ENCODE data around the gene CLCN4. TPM values are rescaled to one million over a fixed set of nuclear protein-coding genes. Genes with fewer than 3 reads are reported as not detected.

The CLCN4 gene
- total RNA-seq, 1 experiment from 2014 or later: 4.3 TPM

- no peaks in the 10 kb centered on the region for H3K27me3 ChIP-seq (ENCODE audit: control insufficient read depth, insufficient read depth, low read length)
- H3K36me3 ChIP-seq (replicated peaks; ENCODE audit: control insufficient read depth, insufficient read depth, low read length): no peaks in the 10 kb centered on the region
- no peak overlapping the region for H3K4me3 ChIP-seq (ENCODE audit: insufficient read depth, low read depth, low read length)
- DNase-seq: no peak
These were observed 52.2 kb downstream of the CLCN4 start for GRCh38 chrX:10208953-10209352.

- Histone ChIP-seq H3K4me3 (ENCODE audit: insufficient read depth, low read depth, low read length) (no peak overlapping the region), H3K36me3 (replicated peaks; ENCODE audit: control insufficient read depth, insufficient read depth, low read length) (no peaks in the 10 kb centered on the region), H3K27me3 (ENCODE audit: control insufficient read depth, insufficient read depth, low read length) (no peaks in the 10 kb centered on the region)
- DNase-seq: no peak
These were observed 55.6 kb downstream of the CLCN4 start for GRCh38 chrX:10212395-10212794.

DNA sequence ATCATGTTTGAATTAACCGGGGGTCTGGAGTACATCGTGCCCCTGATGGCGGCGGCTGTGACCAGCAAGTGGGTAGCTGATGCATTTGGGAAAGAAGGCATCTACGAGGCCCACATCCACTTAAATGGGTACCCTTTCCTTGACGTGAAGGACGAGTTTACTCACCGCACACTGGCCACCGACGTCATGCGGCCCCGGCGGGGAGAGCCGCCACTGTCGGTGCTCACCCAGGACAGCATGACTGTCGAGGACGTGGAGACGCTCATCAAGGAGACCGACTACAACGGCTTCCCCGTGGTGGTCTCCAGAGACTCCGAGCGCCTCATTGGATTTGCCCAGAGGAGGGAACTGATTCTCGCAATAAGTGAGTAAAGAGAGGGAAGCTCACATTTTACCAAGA lies 56.9 kb downstream of the CLCN4 start:
- Histone ChIP-seq H3K36me3 (replicated peaks; ENCODE audit: control insufficient read depth, insufficient read depth, low read length) (no peaks in the 10 kb centered on the region), H3K27me3 (ENCODE audit: control insufficient read depth, insufficient read depth, low read length) (no peaks in the 10 kb centered on the region), H3K4me3 (ENCODE audit: insufficient read depth, low read depth, low read length) (no peak overlapping the region)
- DNase-seq: no peak

- no peaks in the 10 kb centered on the region for H3K27me3 ChIP-seq (ENCODE audit: control insufficient read depth, insufficient read depth, low read length)
- no peak overlapping the region for H3K4me3 ChIP-seq (ENCODE audit: insufficient read depth, low read depth, low read length)
- no peak for DNase-seq
- no peaks in the 10 kb centered on the region for H3K36me3 ChIP-seq (replicated peaks; ENCODE audit: control insufficient read depth, insufficient read depth, low read length)
These were observed 59.4 kb downstream of the CLCN4 start for GRCh38 chrX:10216208-10216607.

- peak; percentile 56 for DNase-seq
- H3K36me3 ChIP-seq (replicated peaks; ENCODE audit: control insufficient read depth, insufficient read depth, low read length): no peaks in the 10 kb centered on the region
These were observed 60.4 kb downstream of the CLCN4 start for GRCh38 chrX:10217198-10217597.

GRCh38 chrX:10221651-10222050 lies 64.9 kb downstream of the CLCN4 start:
- Histone ChIP-seq H3K4me3 (ENCODE audit: insufficient read depth, low read depth, low read length) (no peak overlapping the region), H3K36me3 (replicated peaks; ENCODE audit: control insufficient read depth, insufficient read depth, low read length) (no peaks in the 10 kb centered on the region), H3K27me3 (ENCODE audit: control insufficient read depth, insufficient read depth, low read length) (no peaks in the 10 kb centered on the region)
- DNase-seq: no peak

More at GRCh38 chrX:10217198-10217597, 60.4 kb downstream of the CLCN4 start:
- no peak overlapping the region for H3K4me3 ChIP-seq (ENCODE audit: insufficient read depth, low read depth, low read length)
- H3K27me3 ChIP-seq (ENCODE audit: control insufficient read depth, insufficient read depth, low read length): no peaks in the 10 kb centered on the region

DNA sequence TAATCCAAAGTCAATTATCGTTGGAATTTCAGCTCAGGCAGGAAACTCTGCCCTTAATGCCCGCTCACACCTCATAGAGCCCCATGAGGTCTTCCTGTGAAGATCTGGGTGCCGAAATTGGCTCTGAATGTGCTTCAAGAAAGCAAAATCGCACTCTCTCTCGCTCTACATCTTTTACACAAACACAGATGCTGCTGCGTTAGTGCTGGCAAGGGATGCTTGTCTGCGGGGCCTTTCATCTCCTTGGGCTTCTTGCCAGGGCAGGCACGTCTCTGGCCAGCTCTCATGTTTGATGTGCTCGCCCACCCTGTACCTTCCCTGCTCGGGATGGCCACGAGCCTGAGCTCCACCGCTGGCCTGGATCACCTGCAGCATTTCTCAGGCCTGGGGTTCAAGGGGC lies 66.5 kb downstream of the CLCN4 start:
- H3K27me3 ChIP-seq (ENCODE audit: control insufficient read depth, insufficient read depth, low read length): no peaks in the 10 kb centered on the region
- H3K4me3 ChIP-seq (ENCODE audit: insufficient read depth, low read depth, low read length): no peak overlapping the region
- no peak for DNase-seq
- no peaks in the 10 kb centered on the region for H3K36me3 ChIP-seq (replicated peaks; ENCODE audit: control insufficient read depth, insufficient read depth, low read length)

GRCh38 chrX:10223781-10224180 lies 67.0 kb downstream of the CLCN4 start:
- no peak for DNase-seq
- Histone ChIP-seq H3K27me3 (ENCODE audit: control insufficient read depth, insufficient read depth, low read length) (no peaks in the 10 kb centered on the region), H3K36me3 (replicated peaks; ENCODE audit: control insufficient read depth, insufficient read depth, low read length) (no peaks in the 10 kb centered on the region), H3K4me3 (ENCODE audit: insufficient read depth, low read depth, low read length) (no peak overlapping the region)

DNA sequence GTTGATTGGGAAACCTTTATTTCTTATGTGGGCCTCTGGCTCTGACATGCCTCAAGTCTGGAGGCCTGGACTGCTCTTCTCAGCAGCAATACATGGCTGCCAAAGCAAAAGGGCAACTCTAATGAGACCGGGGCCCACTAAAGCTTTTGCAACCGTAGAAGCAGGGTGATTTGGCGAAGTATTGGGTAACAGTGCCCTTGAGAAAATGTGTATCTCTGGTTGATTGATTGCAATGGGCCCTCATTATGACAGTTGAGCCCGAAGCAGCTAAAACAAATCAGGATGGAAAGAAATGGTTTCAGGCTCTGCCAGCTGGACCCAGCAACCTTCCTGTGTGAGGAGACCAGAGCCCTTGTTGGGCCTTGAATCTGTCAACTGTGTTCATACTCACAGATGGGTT lies 73.4 kb downstream of the CLCN4 start:
- H3K4me3 ChIP-seq (ENCODE audit: insufficient read depth, low read depth, low read length): no peak overlapping the region
- H3K27me3 ChIP-seq (ENCODE audit: control insufficient read depth, insufficient read depth, low read length): no peaks in the 10 kb centered on the region

DNA sequence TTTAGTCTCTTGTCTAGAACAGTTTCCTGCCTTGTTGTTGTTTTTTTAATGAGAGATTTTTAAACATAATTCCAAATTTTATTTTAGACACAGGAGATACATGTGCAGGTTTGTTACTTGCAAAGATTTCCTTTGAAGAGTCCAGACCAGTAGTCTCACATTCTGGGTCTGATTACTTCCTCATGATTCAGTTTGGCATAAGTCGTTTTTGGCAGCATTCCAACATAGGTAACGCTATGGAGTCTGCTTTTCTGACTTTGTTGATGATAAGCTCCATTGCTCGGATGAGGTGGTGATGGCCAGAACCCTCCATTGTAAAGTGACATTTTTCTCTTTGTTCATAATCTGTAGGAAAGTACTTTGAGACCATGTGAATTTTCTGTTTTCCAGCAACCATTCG lies 74.7 kb downstream of the CLCN4 start:
- no peak for DNase-seq
- H3K27me3 ChIP-seq (ENCODE audit: control insufficient read depth, insufficient read depth, low read length): no peaks in the 10 kb centered on the region
- no peaks in the 10 kb centered on the region for H3K36me3 ChIP-seq (replicated peaks; ENCODE audit: control insufficient read depth, insufficient read depth, low read length)
- H3K4me3 ChIP-seq (ENCODE audit: insufficient read depth, low read depth, low read length): no peak overlapping the region

More for the DNA sequence above, 73.4 kb downstream of the CLCN4 start:
- H3K36me3 ChIP-seq (replicated peaks; ENCODE audit: control insufficient read depth, insufficient read depth, low read length): no peaks in the 10 kb centered on the region
- no peak for DNase-seq

GRCh38 chrX:10233173-10233572 lies 76.4 kb downstream of the CLCN4 start:
- H3K36me3 ChIP-seq (replicated peaks; ENCODE audit: control insufficient read depth, insufficient read depth, low read length): no peaks in the 10 kb centered on the region
- H3K27me3 ChIP-seq (ENCODE audit: control insufficient read depth, insufficient read depth, low read length): no peaks in the 10 kb centered on the region
- no peak for DNase-seq
- no peak overlapping the region for H3K4me3 ChIP-seq (ENCODE audit: insufficient read depth, low read depth, low read length)

DNA sequence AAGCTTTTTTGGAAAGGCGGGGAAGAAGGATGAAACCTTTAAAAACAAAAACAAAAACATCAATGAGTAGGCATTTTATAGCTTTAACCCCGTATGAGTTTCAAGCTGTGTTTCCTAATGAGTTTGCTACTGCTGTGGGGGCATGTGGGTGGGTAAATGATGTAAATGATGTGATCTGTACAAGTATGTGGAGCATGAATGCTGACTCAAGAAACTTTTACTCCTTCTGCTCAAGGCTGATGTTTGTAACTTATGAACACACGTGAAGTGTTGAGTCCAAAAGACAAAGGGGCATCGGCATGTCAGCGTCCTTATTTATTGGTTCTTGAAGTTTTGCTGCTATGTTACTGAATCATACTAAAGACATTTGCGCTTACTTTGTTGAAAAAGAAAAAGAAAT lies 76.9 kb downstream of the CLCN4 start:
- H3K27me3 ChIP-seq (ENCODE audit: control insufficient read depth, insufficient read depth, low read length): no peaks in the 10 kb centered on the region
- DNase-seq: no peak
- H3K4me3 ChIP-seq (ENCODE audit: insufficient read depth, low read depth, low read length): no peak overlapping the region
- H3K36me3 ChIP-seq (replicated peaks; ENCODE audit: control insufficient read depth, insufficient read depth, low read length): no peaks in the 10 kb centered on the region

GRCh38 chrX:10235851-10236250 lies 79.1 kb downstream of the CLCN4 start:
- no peak overlapping the region for H3K4me3 ChIP-seq (ENCODE audit: insufficient read depth, low read depth, low read length)
- no peaks in the 10 kb centered on the region for H3K27me3 ChIP-seq (ENCODE audit: control insufficient read depth, insufficient read depth, low read length)
- DNase-seq: no peak
- H3K36me3 ChIP-seq (replicated peaks; ENCODE audit: control insufficient read depth, insufficient read depth, low read length): no peaks in the 10 kb centered on the region

GRCh38 chrX:10237241-10237640 lies 80.5 kb downstream of the CLCN4 start:
- DNase-seq: no peak
- H3K27me3 ChIP-seq (ENCODE audit: control insufficient read depth, insufficient read depth, low read length): no peaks in the 10 kb centered on the region
- no peak overlapping the region for H3K4me3 ChIP-seq (ENCODE audit: insufficient read depth, low read depth, low read length)
- no peaks in the 10 kb centered on the region for H3K36me3 ChIP-seq (replicated peaks; ENCODE audit: control insufficient read depth, insufficient read depth, low read length)

DNA sequence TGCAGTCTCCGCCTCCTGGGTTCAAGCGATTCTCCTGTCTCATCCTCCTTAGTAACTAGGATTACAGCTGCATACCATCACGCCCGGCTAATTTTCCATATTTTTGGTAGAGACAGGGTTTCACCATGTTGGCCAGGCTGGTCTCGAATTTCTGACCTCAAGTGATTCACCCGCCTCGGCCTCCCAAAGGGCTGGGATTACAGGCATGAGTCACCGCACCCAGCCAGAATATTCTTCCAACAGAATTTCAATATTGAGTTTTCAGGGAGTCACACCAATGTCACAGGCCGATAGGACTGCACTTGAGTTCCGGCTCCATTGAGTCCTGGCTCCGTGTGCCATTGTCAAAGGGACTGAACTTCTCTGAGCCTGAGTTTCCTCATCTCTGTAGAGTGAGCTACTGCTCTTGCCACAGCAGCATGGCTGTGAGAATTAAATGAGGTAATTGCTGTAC lies 82.9 kb downstream of the CLCN4 start:
- no peaks in the 10 kb centered on the region for H3K27me3 ChIP-seq (ENCODE audit: control insufficient read depth, insufficient read depth, low read length)
- no peaks in the 10 kb centered on the region for H3K36me3 ChIP-seq (replicated peaks; ENCODE audit: control insufficient read depth, insufficient read depth, low read length)
- H3K4me3 ChIP-seq (ENCODE audit: insufficient read depth, low read depth, low read length): no peak overlapping the region
- no peak for DNase-seq

DNA sequence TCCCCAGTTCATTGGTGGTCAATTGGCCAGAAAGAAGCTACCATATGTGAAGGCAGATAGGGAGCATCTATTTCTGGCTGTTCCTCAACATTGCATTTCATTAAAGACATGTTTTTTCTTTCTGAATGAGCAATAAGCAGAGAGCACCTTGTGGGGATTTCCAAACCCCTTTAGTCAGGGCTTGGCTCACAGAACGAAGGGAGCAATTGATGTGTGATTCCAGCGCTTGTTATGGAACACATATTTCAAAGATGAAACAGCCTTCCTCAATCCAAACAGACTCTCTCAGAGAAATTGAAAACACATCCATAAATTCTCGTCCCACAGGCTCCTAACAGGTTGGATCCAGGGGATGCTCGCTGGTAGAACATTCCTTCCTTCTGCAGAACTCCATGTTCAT lies 84.1 kb downstream of the CLCN4 start:
- Histone ChIP-seq H3K4me3 (ENCODE audit: insufficient read depth, low read depth, low read length) (no peak overlapping the region), H3K36me3 (replicated peaks; ENCODE audit: control insufficient read depth, insufficient read depth, low read length) (no peaks in the 10 kb centered on the region), H3K27me3 (ENCODE audit: control insufficient read depth, insufficient read depth, low read length) (no peaks in the 10 kb centered on the region)
- no peak for DNase-seq

Measured in H7 (cell line).